Adrenal gland (tissue), 5 donors: ENCODE data around the gene ANKRD36B.
"Not testable (repeated sequence)": the region's sequence is repeated elsewhere in the genome, so short reads cannot be mapped to it uniquely, and the experiment has no call there.

Source experiments
- CTCF ChIP-seq, 6 experiments: fragments of 450-650 bp in 4 of 6; fragments of 200-600 bp in 2 of 6; sonication (generic) in 1 of 6; IDR thresholded peaks; 1 replicate in 5 of 6; 2 replicates in 1 of 6; pipeline versions ENCODE4 v1.5.1 to v1.8.0; 2016 to 2021; ENCODE audit warnings: antibody characterized with exemption in 6 of 6, mild to moderate bottlenecking in 2 of 6, moderate library complexity in 1 of 6
- POLR2A ChIP-seq, 2 donors: fragments of 450-650 bp; IDR thresholded peaks; one replicate each; pipeline ENCODE4 v1.6.1; 2017; ENCODE audit warnings: antibody characterized with exemption in 2 of 2, mild to moderate bottlenecking in 2 of 2, moderate library complexity in 1 of 2
- donor health status: DM: no; HTN: no; CAD: no.

DNA sequence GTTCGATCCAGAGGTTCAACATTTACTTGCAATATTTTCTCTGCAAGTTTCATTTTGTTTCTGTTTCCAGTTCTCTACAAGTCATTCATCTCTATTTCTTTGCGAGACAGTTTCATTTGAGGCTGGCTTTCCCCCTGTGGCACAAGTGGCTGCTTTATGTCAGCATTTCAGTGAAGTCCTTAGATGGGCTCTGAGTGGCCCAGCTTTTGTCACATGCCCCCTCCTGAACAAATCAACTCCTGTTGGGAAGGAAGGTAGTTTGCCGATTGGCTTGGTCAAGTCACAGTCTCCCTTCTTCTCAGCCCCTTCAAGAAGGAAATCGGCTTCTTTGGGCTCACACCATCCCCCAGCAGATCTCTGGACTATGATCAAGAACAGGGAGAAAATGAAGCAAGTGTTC is 19.1 kb upstream of the ANKRD36B start:
- TF ChIP-seq CTCF, POLR2A (IDR thresholded peaks at IDR 0.05): not testable (repeated sequence)
